ENCODE results near the gene IGSF9B. TPM values are rescaled to one million over a fixed set of nuclear protein-coding genes. Genes with fewer than 3 reads are reported as not detected.

The IGSF9B gene
- total and polyA plus RNA-seq, 2 of the 13 experiments (the other 11 are each of a cell fraction or from before 2014, with no cell fraction given), result not detected

GRCh38 chr11:133953547-133953946, 3.2 kb downstream of the IGSF9B start (continued):
- TF ChIP-seq ZBTB10 (CRISPR knock-in tag; IDR thresholded peaks at IDR 0.05; ENCODE audit: borderline replicate concordance) (no peak), ZNF607 (CRISPR knock-in tag; IDR thresholded peaks at IDR 0.05; ENCODE audit: borderline replicate concordance) (no peak), ATF3 (CRISPR knock-in tag; IDR thresholded peaks at IDR 0.05) (no peak)

- Histone ChIP-seq H4K20me1 (ENCODE audit: insufficient read depth, low read length) (0 out of 2 replicates have a peak, but pooled peaks cover 4% of the 10 kb centered on the region), H3K4me3 (replicated peaks in 1 of 3; ENCODE audit: insufficient read depth in 1 of 3, low read depth in 2 of 3, low read length in 3 of 3) (no peak overlapping the region), H3K27me3 (ENCODE audit: control insufficient read depth in 1 of 2, insufficient read depth in 2 of 2, low read length in 2 of 2) (peaks cover 10 to 62% of the 10 kb centered on the region in 2 experiments), H2AFZ (ENCODE audit: low read length) (no peak overlapping the region), H3K9me3 (ENCODE audit: low read length) (no peaks in the 10 kb centered on the region), H3K4me2 (ENCODE audit: low read depth, low read length) (no peak overlapping the region), H3K9ac (ENCODE audit: insufficient read depth, low read depth, low read length) (no peak overlapping the region), H3K36me3 (replicated peaks in 1 of 2; ENCODE audit: control insufficient read depth in 1 of 2, insufficient read depth in 2 of 2, low read length in 2 of 2) (no peaks in the 10 kb centered on the region), H3K27ac (ENCODE audit: extremely low read length, insufficient read depth, low read length) (no peak overlapping the region), H3K79me2 (ENCODE audit: insufficient read depth, low read length) (no peaks in the 10 kb centered on the region), H3K4me1 (ENCODE audit: insufficient read depth, low read length) (no peaks in the 10 kb centered on the region)
- DNase-seq (ENCODE audit: low spot score) (no peak), FAIRE-seq (no peak), ATAC-seq (no peak)
- in situ Hi-C loops (cut with HindIII; ENCODE audit: extremely low pct_ligation_motif_present, low pct_unique_long_range_greater_than_20kb), result no loop called here
- TF ChIP-seq WIZ (CRISPR knock-in tag; IDR thresholded peaks at IDR 0.05), result no peak
- TF ChIP-seq MNT (IDR thresholded peaks at IDR 0.05), result peak; percentile 90
- intact Hi-C loops (cut with micrococcal nuclease; ENCODE audit: unreplicated experiment), result no loop called here
- 21% methylated on average over 7 of the region's 10 CpGs for WGBS (ENCODE audit: low lambda C conversion rate)
- ChIA-PET POLR2A (no interaction called here), CTCF (ENCODE audit: low intra/inter-chr PET ratio, low total read pairs) (no interaction called here)
- no TSS peak for BruUV-seq (replicated peaks)
Observed at GRCh38 chr11:133952199-133953190, 4.3 kb downstream of the IGSF9B start.
